Activated T-helper 17 cell treated with anti-CD3 and anti-CD28 coated beads, Interleukin-2, amount 50 U/mL, for 72 hours (primary cell): ENCODE results near the gene MIGA1. TPM values are rescaled to one million over a fixed set of nuclear protein-coding genes. Genes with fewer than 3 reads are reported as not detected.
"Not testable (repeated sequence)": the region's sequence is repeated elsewhere in the genome, so short reads cannot be mapped to it uniquely, and the experiment has no call there.

Source experiments
- ATAC-seq: fragments of 150-1000 bp; cut with Tn5 transposase; replicated peaks from 2 replicates; pipeline ENCODE4 v1.10.0; 2021; ENCODE audit warnings: mild to moderate bottlenecking, moderate library complexity
- H3K27ac Mint-ChIP-seq: one replicate; pipeline ENCODE4 v1.8.0; 2022; ENCODE audit warnings: mixed read lengths
- H3K27me3 Mint-ChIP-seq: one replicate; pipeline ENCODE4 v1.8.0; 2022; ENCODE audit warnings: mixed read lengths
- H3K36me3 Mint-ChIP-seq: one replicate; pipeline ENCODE4 v1.8.0; 2022; ENCODE audit warnings: low read depth, mild to moderate bottlenecking, mixed read lengths
- H3K4me1 Mint-ChIP-seq: one replicate; pipeline ENCODE4 v1.8.0; 2022; ENCODE audit warnings: mixed read lengths
- H3K4me3 Mint-ChIP-seq: one replicate; pipeline ENCODE4 v1.8.0; 2022; ENCODE audit warnings: mild to moderate bottlenecking, mixed read lengths
- H3K9me3 Mint-ChIP-seq: one replicate; pipeline ENCODE4 v1.8.0; 2022; ENCODE audit warnings: mixed read lengths
- total RNA-seq, 2 donors: library from RNA; stranded (reverse); gene quantifications; one replicate each; pipeline ENCODE4 v1.2.3, GENCODE V29; 2022

The MIGA1 gene
- 10 to 100 TPM in 1 of 2 donors, 1 to 10 TPM in 1; 9.5 to 13.9 TPM for total RNA-seq

GRCh38 chr1:77779529-77780281 is at the start of gene MIGA1:
TSS of gene MIGA1 (plus strand) at chr1:77779649. CDS start at chr1:77783253, 3,604 bp downstream.
- peak within 1 kb of the TSS; percentile 97 for H3K4me3 Mint-ChIP-seq
- ATAC-seq: peak; percentile 99

GRCh38 chr1:77732090-77732489 is 47.4 kb upstream of the MIGA1 start:
- Mint-ChIP-seq H3K4me1 (no peaks in the 10 kb centered on the region), H3K9me3 (no peaks in the 10 kb centered on the region), H3K27me3 (no peaks in the 10 kb centered on the region), H3K36me3 (peaks cover 84% of the 10 kb centered on the region), H3K27ac (no peak overlapping the region), H3K4me3 (no peak overlapping the region)
- ATAC-seq: no peak

More at GRCh38 chr1:77779529-77780281, at the start of gene MIGA1:
- Mint-ChIP-seq H3K9me3 (no peaks in the 10 kb centered on the region), H3K36me3 (peaks cover 28% of the 10 kb centered on the region), H3K27ac (peak within 1 kb of the TSS; percentile 93), H3K27me3 (no peaks in the 10 kb centered on the region), H3K4me1 (peaks cover 14% of the 10 kb centered on the region)

GRCh38 chr1:77739235-77739634 is 40.2 kb upstream of the MIGA1 start:
- Mint-ChIP-seq H3K36me3 (peaks cover 68% of the 10 kb centered on the region), H3K27me3 (no peaks in the 10 kb centered on the region), H3K4me1 (no peaks in the 10 kb centered on the region), H3K9me3 (no peaks in the 10 kb centered on the region), H3K27ac (no peak overlapping the region), H3K4me3 (no peak overlapping the region)
- no peak for ATAC-seq

GRCh38 chr1:77741316-77741715 is 38.1 kb upstream of the MIGA1 start:
- no peaks in the 10 kb centered on the region for H3K9me3 Mint-ChIP-seq
- no peak overlapping the region for H3K27ac Mint-ChIP-seq
- H3K27me3 Mint-ChIP-seq: no peaks in the 10 kb centered on the region
- H3K4me1 Mint-ChIP-seq: peaks cover 12% of the 10 kb centered on the region
- no peak for ATAC-seq
- H3K36me3 Mint-ChIP-seq: peaks cover 70% of the 10 kb centered on the region
- no peak overlapping the region for H3K4me3 Mint-ChIP-seq

- Mint-ChIP-seq H3K4me1 (peaks cover 16% of the 10 kb centered on the region), H3K27me3 (no peaks in the 10 kb centered on the region), H3K4me3 (no peak overlapping the region), H3K9me3 (no peaks in the 10 kb centered on the region), H3K27ac (no peak overlapping the region), H3K36me3 (peaks cover 62% of the 10 kb centered on the region)
- no peak for ATAC-seq
Observed at GRCh38 chr1:77742011-77742555, 37.4 kb upstream of the MIGA1 start.

- no peak overlapping the region for H3K4me3 Mint-ChIP-seq
- H3K9me3 Mint-ChIP-seq: no peaks in the 10 kb centered on the region
- H3K27me3 Mint-ChIP-seq: no peaks in the 10 kb centered on the region
- no peak for ATAC-seq
- peak overlapping the region; percentile 61 for H3K27ac Mint-ChIP-seq
- peaks cover 38% of the 10 kb centered on the region for H3K36me3 Mint-ChIP-seq
- H3K4me1 Mint-ChIP-seq: peaks cover 26% of the 10 kb centered on the region
Observed at GRCh38 chr1:77744576-77744975, 34.9 kb upstream of the MIGA1 start.

- not testable (repeated sequence) for H3K27me3 Mint-ChIP-seq, H3K9me3 Mint-ChIP-seq, H3K27ac Mint-ChIP-seq, ATAC-seq, H3K4me3 Mint-ChIP-seq
- peaks cover 10% of the 10 kb centered on the region for H3K36me3 Mint-ChIP-seq
- peaks cover 26% of the 10 kb centered on the region for H3K4me1 Mint-ChIP-seq
Observed at GRCh38 chr1:77749489-77749888, 30.0 kb upstream of the MIGA1 start.

- ATAC-seq: no peak
- H3K36me3 Mint-ChIP-seq: no peaks in the 10 kb centered on the region
- H3K27ac Mint-ChIP-seq: peak overlapping the region; percentile 33
- peaks cover 22% of the 10 kb centered on the region for H3K4me1 Mint-ChIP-seq
- H3K4me3 Mint-ChIP-seq: peak overlapping the region; percentile 84
- H3K27me3 Mint-ChIP-seq: no peaks in the 10 kb centered on the region
- no peaks in the 10 kb centered on the region for H3K9me3 Mint-ChIP-seq
Observed at GRCh38 chr1:77756052-77756754, 23.2 kb upstream of the MIGA1 start.

GRCh38 chr1:77757066-77757584 is 22.3 kb upstream of the MIGA1 start:
- H3K4me1 Mint-ChIP-seq: peaks cover 25% of the 10 kb centered on the region
- no peaks in the 10 kb centered on the region for H3K9me3 Mint-ChIP-seq
- no peaks in the 10 kb centered on the region for H3K27me3 Mint-ChIP-seq
- H3K36me3 Mint-ChIP-seq: no peaks in the 10 kb centered on the region
- peak overlapping the region; percentile 84 for H3K4me3 Mint-ChIP-seq
- peak overlapping the region; percentile 33 for H3K27ac Mint-ChIP-seq
- no peak for ATAC-seq

- no peak overlapping the region for H3K27ac Mint-ChIP-seq
- H3K36me3 Mint-ChIP-seq: no peaks in the 10 kb centered on the region
- H3K4me3 Mint-ChIP-seq: peak overlapping the region; percentile 84
- H3K4me1 Mint-ChIP-seq: peaks cover 26% of the 10 kb centered on the region
- no peak for ATAC-seq
- no peaks in the 10 kb centered on the region for H3K9me3 Mint-ChIP-seq
- no peaks in the 10 kb centered on the region for H3K27me3 Mint-ChIP-seq
Observed at GRCh38 chr1:77757603-77758002, 21.8 kb upstream of the MIGA1 start.

GRCh38 chr1:77759071-77760028 is 20.1 kb upstream of the MIGA1 start, which contains the start of gene USP33:
TSS of gene USP33 (minus strand) at chr1:77759852. CDS start at chr1:77741697, 18,155 bp downstream.
- H3K27me3 Mint-ChIP-seq: no peaks in the 10 kb centered on the region
- ATAC-seq: peak; percentile 98
- H3K4me1 Mint-ChIP-seq: peaks cover 26% of the 10 kb centered on the region
- no peaks in the 10 kb centered on the region for H3K9me3 Mint-ChIP-seq
- peak within 1 kb of the TSS; percentile 87 for H3K27ac Mint-ChIP-seq
- peak within 1 kb of the TSS; percentile 84 for H3K4me3 Mint-ChIP-seq
- no peaks in the 10 kb centered on the region for H3K36me3 Mint-ChIP-seq

GRCh38 chr1:77762072-77762476 is 17.4 kb upstream of the MIGA1 start:
- H3K27me3 Mint-ChIP-seq: no peaks in the 10 kb centered on the region
- no peaks in the 10 kb centered on the region for H3K9me3 Mint-ChIP-seq
- peaks cover 11% of the 10 kb centered on the region for H3K4me1 Mint-ChIP-seq
- no peak overlapping the region for H3K4me3 Mint-ChIP-seq
- no peak overlapping the region for H3K27ac Mint-ChIP-seq
- no peaks in the 10 kb centered on the region for H3K36me3 Mint-ChIP-seq
- ATAC-seq: no peak

- H3K27me3 Mint-ChIP-seq: no peaks in the 10 kb centered on the region
- no peak overlapping the region for H3K27ac Mint-ChIP-seq
- no peaks in the 10 kb centered on the region for H3K9me3 Mint-ChIP-seq
- ATAC-seq: peak; percentile 56
- H3K4me1 Mint-ChIP-seq: peaks cover 5% of the 10 kb centered on the region
- H3K36me3 Mint-ChIP-seq: no peaks in the 10 kb centered on the region
- no peak overlapping the region for H3K4me3 Mint-ChIP-seq
Observed at GRCh38 chr1:77768006-77768405, 11.4 kb upstream of the MIGA1 start.
